ENCODE results near the gene TMEM161B. TPM values are rescaled to one million over a fixed set of nuclear protein-coding genes. Genes with fewer than 3 reads are reported as not detected.

TMEM161B gene
- total RNA-seq, 2 donors from 2014 or later: 6.4 to 11.7 TPM

GRCh38 chr5:88172847-88173758 lies 95.5 kb downstream of the TMEM161B start:
- DNase-seq (ENCODE audit: low spot score): no peak
- H3K4me3 ChIP-seq: no peak overlapping the region
- TF ChIP-seq, protein P1, sequence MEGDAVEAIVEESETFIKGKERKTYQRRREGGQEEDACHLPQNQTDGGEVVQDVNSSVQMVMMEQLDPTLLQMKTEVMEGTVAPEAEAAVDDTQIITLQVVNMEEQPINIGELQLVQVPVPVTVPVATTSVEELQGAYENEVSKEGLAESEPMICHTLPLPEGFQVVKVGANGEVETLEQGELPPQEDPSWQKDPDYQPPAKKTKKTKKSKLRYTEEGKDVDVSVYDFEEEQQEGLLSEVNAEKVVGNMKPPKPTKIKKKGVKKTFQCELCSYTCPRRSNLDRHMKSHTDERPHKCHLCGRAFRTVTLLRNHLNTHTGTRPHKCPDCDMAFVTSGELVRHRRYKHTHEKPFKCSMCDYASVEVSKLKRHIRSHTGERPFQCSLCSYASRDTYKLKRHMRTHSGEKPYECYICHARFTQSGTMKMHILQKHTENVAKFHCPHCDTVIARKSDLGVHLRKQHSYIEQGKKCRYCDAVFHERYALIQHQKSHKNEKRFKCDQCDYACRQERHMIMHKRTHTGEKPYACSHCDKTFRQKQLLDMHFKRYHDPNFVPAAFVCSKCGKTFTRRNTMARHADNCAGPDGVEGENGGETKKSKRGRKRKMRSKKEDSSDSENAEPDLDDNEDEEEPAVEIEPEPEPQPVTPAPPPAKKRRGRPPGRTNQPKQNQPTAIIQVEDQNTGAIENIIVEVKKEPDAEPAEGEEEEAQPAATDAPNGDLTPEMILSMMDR (IDR thresholded peaks at IDR 0.05): no peak
- H3K9me3 ChIP-seq: peaks cover 0 to 8% of the 10 kb centered on the region in 2 donors
- no peaks in the 10 kb centered on the region for H3K4me1 ChIP-seq
- no peak overlapping the region for H3K27ac ChIP-seq
- H3K36me3 ChIP-seq: no peaks in the 10 kb centered on the region
- no peaks in the 10 kb centered on the region for H3K27me3 ChIP-seq

DNA sequence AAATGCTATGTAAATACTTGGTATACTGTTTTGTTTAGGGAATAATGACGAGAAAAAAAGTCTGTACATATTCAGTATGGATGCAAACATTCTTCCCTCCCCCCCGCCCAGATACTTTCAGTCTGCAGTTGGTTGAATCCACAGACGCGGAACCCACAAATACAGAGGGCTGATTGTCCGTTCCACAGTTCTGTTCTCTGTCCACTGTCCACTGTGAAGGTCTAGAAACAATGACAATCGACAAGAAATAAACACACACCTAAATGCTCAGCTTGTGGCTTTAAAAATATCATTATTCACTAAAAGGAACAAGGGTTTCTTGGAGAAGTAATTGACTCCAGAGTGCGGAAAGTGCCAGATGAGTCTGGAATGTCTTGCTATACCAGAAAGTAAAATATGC lies 109.1 kb downstream of the TMEM161B start:
- no peak overlapping the region for H3K4me3 ChIP-seq
- DNase-seq (ENCODE audit: low spot score): no peak
- TF ChIP-seq, protein P1 (IDR thresholded peaks at IDR 0.05): no peak
- peaks cover 0 to 3% of the 10 kb centered on the region in 2 donors for H3K9me3 ChIP-seq
- H3K27me3 ChIP-seq: no peaks in the 10 kb centered on the region
- H3K4me1 ChIP-seq: no peaks in the 10 kb centered on the region
- H3K36me3 ChIP-seq: no peaks in the 10 kb centered on the region
- no peak overlapping the region for H3K27ac ChIP-seq

GRCh38 chr5:88158056-88158455 lies 110.6 kb downstream of the TMEM161B start:
- no peaks in the 10 kb centered on the region for H3K4me1 ChIP-seq
- no peak overlapping the region for H3K27ac ChIP-seq
- DNase-seq (ENCODE audit: low spot score): no peak
- H3K9me3 ChIP-seq: peaks cover 0 to 3% of the 10 kb centered on the region in 2 donors
- no peak overlapping the region for H3K4me3 ChIP-seq
- no peaks in the 10 kb centered on the region for H3K27me3 ChIP-seq
- H3K36me3 ChIP-seq: no peaks in the 10 kb centered on the region
- TF ChIP-seq, protein P1 (IDR thresholded peaks at IDR 0.05): no peak

- TF ChIP-seq, protein P1 (IDR thresholded peaks at IDR 0.05): no peak
- Histone ChIP-seq H3K4me3 (no peak overlapping the region), H3K36me3 (no peaks in the 10 kb centered on the region), H3K27ac (no peak overlapping the region), H3K9me3 (peaks cover 0 to 14% of the 10 kb centered on the region in 2 donors), H3K4me1 (no peaks in the 10 kb centered on the region), H3K27me3 (no peaks in the 10 kb centered on the region)
- no peak for DNase-seq (ENCODE audit: low spot score)
Measured at GRCh38 chr5:88154891-88155290, 113.8 kb downstream of the TMEM161B start.

DNA sequence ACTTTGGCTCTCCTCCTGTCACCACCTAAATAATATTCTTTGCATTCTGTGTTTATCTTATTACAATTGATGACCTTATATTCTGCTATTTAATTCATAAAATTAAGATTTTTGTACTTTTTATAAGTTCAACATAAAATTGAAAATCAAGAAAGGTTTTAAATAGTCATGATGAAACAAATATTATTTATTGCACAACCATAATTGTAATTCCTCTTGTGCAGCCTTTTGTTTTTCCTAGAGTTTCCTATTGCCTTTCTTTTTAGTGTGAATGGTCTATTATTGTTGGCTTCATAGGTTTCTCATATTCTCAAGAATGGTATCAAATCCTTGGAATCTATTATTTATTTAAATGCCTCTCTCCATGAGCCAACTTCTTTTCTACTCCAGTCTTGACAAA lies 117.9 kb downstream of the TMEM161B start:
- Histone ChIP-seq H3K9me3 (peaks cover 0 to 14% of the 10 kb centered on the region in 2 donors), H3K27me3 (no peaks in the 10 kb centered on the region), H3K4me3 (no peak overlapping the region), H3K4me1 (peaks cover 0 to 2% of the 10 kb centered on the region in 2 donors), H3K36me3 (no peaks in the 10 kb centered on the region), H3K27ac (no peak overlapping the region)
- DNase-seq (ENCODE audit: low spot score): no peak
- TF ChIP-seq, protein P1 (IDR thresholded peaks at IDR 0.05): no peak
